GM18508 (cell line): ENCODE data around the gene SWSAP1.
"Not testable (repeated sequence)": the region's sequence is repeated elsewhere in the genome, so short reads cannot be mapped to it uniquely, and the experiment has no call there.

ENCODE experiments used
- ATAC-seq: cut with Tn5 transposase; IDR thresholded peaks from one replicate; pipeline ENCODE4 v1.9.1; 2021; ENCODE audit warnings: moderate number of reproducible peaks; ENCODE audit not compliant: insufficient read depth, unreplicated experiment

The SWSAP1 gene

GRCh38 chr19:11405846-11406643 lies 31.6 kb downstream of the SWSAP1 start:
- no peak for ATAC-seq

GRCh38 chr19:11406703-11407236 lies 32.3 kb downstream of the SWSAP1 start:
- not testable (repeated sequence) for ATAC-seq

- ATAC-seq = no peak
Observed at GRCh38 chr19:11408591-11408990, 34.1 kb downstream of the SWSAP1 start.

- no peak for ATAC-seq
Observed at GRCh38 chr19:11410682-11411081, 36.2 kb downstream of the SWSAP1 start.

- ATAC-seq = no peak
Observed at GRCh38 chr19:11414544-11414943, 40.1 kb downstream of the SWSAP1 start.

GRCh38 chr19:11416346-11417052 lies 42.0 kb downstream of the SWSAP1 start:
- ATAC-seq = no peak

GRCh38 chr19:11418094-11418548 lies 43.7 kb downstream of the SWSAP1 start:
- ATAC-seq = no peak

GRCh38 chr19:11418549-11419506 lies 44.4 kb downstream of the SWSAP1 start, which contains the start of gene RGL3:
Gene RGL3, minus strand, starts transcription at chr19:11419314. Its CDS starts 36 bp downstream, at chr19:11419278.
- no peak for ATAC-seq

- ATAC-seq = no peak
Observed at GRCh38 chr19:11420429-11421370, 46.2 kb downstream of the SWSAP1 start.

- no peak for ATAC-seq
Observed at GRCh38 chr19:11421371-11422098, 47.1 kb downstream of the SWSAP1 start.

- no peak for ATAC-seq
Observed at GRCh38 chr19:11422163-11423065, 47.9 kb downstream of the SWSAP1 start.

GRCh38 chr19:11423164-11423790 lies 48.8 kb downstream of the SWSAP1 start:
- no peak for ATAC-seq

GRCh38 chr19:11423791-11424181 lies 49.3 kb downstream of the SWSAP1 start:
- ATAC-seq = no peak
